Measurements from ENCODE around the gene DCAF7. TPM values are rescaled to one million over a fixed set of nuclear protein-coding genes. Genes with fewer than 3 reads are reported as not detected.

DCAF7 gene
- total and polyA plus RNA-seq, 2 of the 4 experiments (the other 2 are of a cell fraction) = 40.9 to 52.8 TPM

- in situ Hi-C loops (cut with MboI; ENCODE audit: low sequenced_read_pairs) = no loop called here
Measured at GRCh38 chr17:63512896-63513644, 37.2 kb upstream of the DCAF7 start.

More at GRCh38 chr17:63512896-63513644, 37.2 kb upstream of the DCAF7 start:
- BruUV-seq (replicated peaks) = no TSS peak
- no peak overlapping the region for H4K8ac ChIP-seq (ENCODE audit: low read depth in 2 of 2, low read length in 2 of 2)
- dilution Hi-C loops (cut with HindIII; ENCODE audit: low sequenced_read_pairs, unreplicated experiment) (no loop called here), intact Hi-C loops (cut with micrococcal nuclease) (no loop called here)
- H2BK20ac ChIP-seq (ENCODE audit: low read depth, low read length) = no peak overlapping the region
- DNase-seq (no peak), ATAC-seq (ENCODE audit: low read depth) (no peak)
- H2AK9ac ChIP-seq (replicated peaks; ENCODE audit: low read depth, low read length, poor library complexity) = no peak overlapping the region
- no peak overlapping the region for H3K4me2 ChIP-seq (ENCODE audit: low read depth, low read length)
- no peaks in the 10 kb centered on the region; the same call in 1 of the 2 replicates for H3K9me1 ChIP-seq (ENCODE audit: insufficient read depth, low read length)
- H2BK5ac ChIP-seq (ENCODE audit: low read depth, low read length, poor library complexity, severe bottlenecking) = no peak overlapping the region
- H4K91ac ChIP-seq (ENCODE audit: insufficient read depth, low read depth, low read length) = no peak overlapping the region
- H3K9ac ChIP-seq (ENCODE audit: low read depth, low read length) = no peak overlapping the region
- H3K23ac ChIP-seq (ENCODE audit: low read depth, low read length) = no peak overlapping the region
- no peaks in the 10 kb centered on the region for H4K20me1 ChIP-seq (ENCODE audit: insufficient read depth, low read length)
- TF ChIP-seq CHD1 (IDR thresholded peaks at IDR 0.05; ENCODE audit: low read depth, low read length) = no peak
- no peak for TF ChIP-seq MAZ (IDR thresholded peaks at IDR 0.05; ENCODE audit: borderline replicate concordance, low read depth, low read length)
- no peak for TF ChIP-seq BHLHE40 (IDR thresholded peaks at IDR 0.05; ENCODE audit: low read depth, low read length)
- no peak for TF ChIP-seq NFE2L2 (IDR thresholded peaks at IDR 0.05; ENCODE audit: low read depth, low read length)
- TF ChIP-seq USF2 (IDR thresholded peaks at IDR 0.05; ENCODE audit: low read depth, low read length) = no peak
- TF ChIP-seq RAD21 (IDR thresholded peaks at IDR 0.05; ENCODE audit: low read length) = no peak
- TF ChIP-seq ELK1 (IDR thresholded peaks at IDR 0.05; ENCODE audit: borderline replicate concordance, low read depth, low read length) = no peak
- no peak for TF ChIP-seq MXI1 (IDR thresholded peaks at IDR 0.05; ENCODE audit: borderline replicate concordance, low read depth, low read length)
- no peak for TF ChIP-seq CTCF (conservative IDR thresholded peaks at IDR 0.05; ENCODE audit: low read depth, low read length)
- TF ChIP-seq MAFK (IDR thresholded peaks at IDR 0.05; ENCODE audit: low read depth, low read length) = no peak
- TF ChIP-seq SMC3 (IDR thresholded peaks at IDR 0.05; ENCODE audit: low read depth, low read length) = no peak
- TF ChIP-seq CEBPB (IDR thresholded peaks at IDR 0.05; ENCODE audit: low read depth, low read length) = no peak
- TF ChIP-seq POLR2A (IDR thresholded peaks at IDR 0.05; ENCODE audit: low read depth, low read length) = no peak
- no peak for TF ChIP-seq RFX5 (IDR thresholded peaks at IDR 0.05; ENCODE audit: low read depth, low read length)
- H3K18ac ChIP-seq (ENCODE audit: low read depth, low read length) = no peak overlapping the region
- H3K27ac ChIP-seq (ENCODE audit: insufficient read depth, low read length) = no peak overlapping the region
- WGBS, 2 experiments (ENCODE audit: extremely low coverage in 2 of 2, insufficient read length in 1 of 2) = 70% methylated on average over 4 of the region's 7 CpGs; no CpG with 5 or more reads in 1 of the 2 experiments
- H3K79me1 ChIP-seq (ENCODE audit: low read depth in 1 of 2, low read length in 2 of 2) = no peaks in the 10 kb centered on the region
- no peak overlapping the region for H2AFZ ChIP-seq (replicated peaks; ENCODE audit: low read length, poor library complexity)
- POLR2A ChIA-PET (ENCODE audit: unreplicated experiment) = no interaction called here
- CTCF ChIA-PET = no interaction called here
- no peak overlapping the region for H2BK120ac ChIP-seq (ENCODE audit: low read depth, low read length)
- no peaks in the 10 kb centered on the region for H3K9me3 ChIP-seq (ENCODE audit: control insufficient read depth, insufficient read depth, low read length)
- H2BK15ac ChIP-seq (ENCODE audit: low read depth, low read length) = no peak overlapping the region
- peaks cover 3% of the 10 kb centered on the region for H3K4me1 ChIP-seq (ENCODE audit: control insufficient read depth, insufficient read depth, low read length)
- H4K5ac ChIP-seq (ENCODE audit: low read depth, low read length) = no peak overlapping the region
- H3K36me3 ChIP-seq (ENCODE audit: control insufficient read depth, insufficient read depth, low read length) = no peaks in the 10 kb centered on the region
- H3K4ac ChIP-seq (ENCODE audit: low read depth, low read length) = no peak overlapping the region
- H3K56ac ChIP-seq (ENCODE audit: extremely low read depth, insufficient read depth, low read length) = no peak overlapping the region
- no peak overlapping the region for H2AK5ac ChIP-seq (ENCODE audit: low read depth, low read length)
- H3K4me3 ChIP-seq (ENCODE audit: insufficient read depth, low read depth, low read length) = no peak overlapping the region
- H3K14ac ChIP-seq (replicated peaks; ENCODE audit: low read depth, low read length) = no peak overlapping the region
- H3K27me3 ChIP-seq (ENCODE audit: control insufficient read depth, insufficient read depth, low read length) = peaks cover 32% of the 10 kb centered on the region; the same call in 1 of the 2 replicates

Measured in IMR-90 (cell line).